Chondrocyte (in vitro differentiated cells): ENCODE results near the gene DTHD1. TPM values are rescaled to one million over a fixed set of nuclear protein-coding genes. Genes with fewer than 3 reads are reported as not detected.

Experiments
- DNase-seq: peaks from one replicate; pipeline ENCODE4 v3.0.0; 2021; ENCODE audit warnings: mixed read lengths, low spot score
- H3K27ac Mint-ChIP-seq: one replicate; pipeline ENCODE4 v1.8.0; 2021; ENCODE audit warnings: mild to moderate bottlenecking, moderate library complexity, mixed read lengths; ENCODE audit not compliant: unreplicated experiment
- H3K27me3 Mint-ChIP-seq: 2 replicates; pipeline ENCODE4 v1.8.0; 2021; ENCODE audit warnings: low read depth, mixed read lengths
- H3K36me3 Mint-ChIP-seq: 2 replicates; pipeline ENCODE4 v1.8.0; 2021; ENCODE audit warnings: low read depth, mixed read lengths
- H3K4me1 Mint-ChIP-seq: 2 replicates; pipeline ENCODE4 v1.8.0; 2021; ENCODE audit warnings: low read depth, mild to moderate bottlenecking, mixed read lengths
- H3K4me3 Mint-ChIP-seq: one replicate; pipeline ENCODE4 v1.8.0; 2021; ENCODE audit warnings: mild to moderate bottlenecking, moderate library complexity, mixed read lengths; ENCODE audit not compliant: unreplicated experiment
- H3K9me3 Mint-ChIP-seq: 2 replicates; pipeline ENCODE4 v1.8.0; 2021; ENCODE audit warnings: low read depth, mixed read lengths
- total RNA-seq: library from RNA; stranded (reverse); gene quantifications from 3 replicates; pipeline ENCODE4 v1.2.1, GENCODE V29; 2021
- TF ChIP-seq, protein P1 (sequence below): fragments of 200-600 bp; sonication (generic); IDR thresholded peaks from 2 replicates; pipeline ENCODE4 v1.5.0; 2021; ENCODE audit warnings: antibody characterized with exemption, mild to moderate bottlenecking, moderate library complexity

DTHD1 gene
- total RNA-seq, 1 donor from 2014 or later, result not detected

DNA sequence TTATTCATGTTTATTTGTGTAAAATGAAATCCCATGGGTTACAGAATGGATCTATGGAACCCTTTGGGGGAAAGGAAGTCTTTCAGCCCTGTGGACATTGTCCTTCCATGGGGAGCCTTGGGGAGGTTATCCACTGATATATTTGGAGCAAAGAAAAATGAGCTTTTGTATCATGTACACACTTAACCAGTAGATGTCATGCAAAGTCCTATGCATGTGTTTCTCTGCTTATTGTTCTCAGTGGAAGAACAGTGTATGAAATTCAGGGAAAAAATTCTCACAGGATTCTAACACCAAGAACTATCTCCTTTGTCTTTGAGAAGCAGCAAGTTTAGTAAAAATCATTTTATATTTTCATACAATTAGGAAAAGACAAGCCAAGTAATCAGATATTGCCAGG lies 105.3 kb downstream of the DTHD1 start:
- DNase-seq, result no peak
- TF ChIP-seq, protein P1, sequence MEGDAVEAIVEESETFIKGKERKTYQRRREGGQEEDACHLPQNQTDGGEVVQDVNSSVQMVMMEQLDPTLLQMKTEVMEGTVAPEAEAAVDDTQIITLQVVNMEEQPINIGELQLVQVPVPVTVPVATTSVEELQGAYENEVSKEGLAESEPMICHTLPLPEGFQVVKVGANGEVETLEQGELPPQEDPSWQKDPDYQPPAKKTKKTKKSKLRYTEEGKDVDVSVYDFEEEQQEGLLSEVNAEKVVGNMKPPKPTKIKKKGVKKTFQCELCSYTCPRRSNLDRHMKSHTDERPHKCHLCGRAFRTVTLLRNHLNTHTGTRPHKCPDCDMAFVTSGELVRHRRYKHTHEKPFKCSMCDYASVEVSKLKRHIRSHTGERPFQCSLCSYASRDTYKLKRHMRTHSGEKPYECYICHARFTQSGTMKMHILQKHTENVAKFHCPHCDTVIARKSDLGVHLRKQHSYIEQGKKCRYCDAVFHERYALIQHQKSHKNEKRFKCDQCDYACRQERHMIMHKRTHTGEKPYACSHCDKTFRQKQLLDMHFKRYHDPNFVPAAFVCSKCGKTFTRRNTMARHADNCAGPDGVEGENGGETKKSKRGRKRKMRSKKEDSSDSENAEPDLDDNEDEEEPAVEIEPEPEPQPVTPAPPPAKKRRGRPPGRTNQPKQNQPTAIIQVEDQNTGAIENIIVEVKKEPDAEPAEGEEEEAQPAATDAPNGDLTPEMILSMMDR, result peak; percentile 34
- H3K27me3 Mint-ChIP-seq, result peaks cover 35% of the 10 kb centered on the region
- no peaks in the 10 kb centered on the region for H3K9me3 Mint-ChIP-seq
- no peak overlapping the region for H3K4me3 Mint-ChIP-seq
- no peak overlapping the region for H3K27ac Mint-ChIP-seq
- no peaks in the 10 kb centered on the region for H3K36me3 Mint-ChIP-seq
- H3K4me1 Mint-ChIP-seq, result no peaks in the 10 kb centered on the region

DNA sequence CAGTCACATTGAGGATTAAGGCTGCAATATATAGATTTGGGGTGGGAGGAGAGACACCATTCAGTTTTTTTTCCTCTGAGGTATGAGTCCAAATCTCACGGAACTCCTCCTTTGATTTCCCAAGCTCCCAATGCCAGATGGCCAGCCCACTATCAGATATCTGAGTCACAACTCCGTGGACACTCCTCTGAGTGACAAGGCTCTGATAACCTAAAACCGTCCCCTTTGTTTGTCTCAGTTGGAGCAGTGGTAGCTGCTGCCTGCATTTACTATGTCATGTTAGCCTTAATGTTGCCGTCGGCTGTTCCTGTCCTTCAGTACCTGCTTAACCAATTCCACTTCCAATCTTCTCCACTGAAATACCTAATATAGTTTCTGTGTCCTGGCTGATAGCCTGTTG lies 107.3 kb downstream of the DTHD1 start:
- H3K9me3 Mint-ChIP-seq, result no peaks in the 10 kb centered on the region
- H3K27ac Mint-ChIP-seq, result no peak overlapping the region
- no peaks in the 10 kb centered on the region for H3K4me1 Mint-ChIP-seq
- peaks cover 37% of the 10 kb centered on the region for H3K27me3 Mint-ChIP-seq
- no peaks in the 10 kb centered on the region for H3K36me3 Mint-ChIP-seq
- TF ChIP-seq, protein P1, result no peak
- DNase-seq, result no peak
- no peak overlapping the region for H3K4me3 Mint-ChIP-seq

GRCh38 chr4:36391411-36391810 lies 110.0 kb downstream of the DTHD1 start:
- H3K4me1 Mint-ChIP-seq, result no peaks in the 10 kb centered on the region
- H3K36me3 Mint-ChIP-seq, result no peaks in the 10 kb centered on the region
- no peak for DNase-seq
- peaks cover 33% of the 10 kb centered on the region for H3K27me3 Mint-ChIP-seq
- H3K4me3 Mint-ChIP-seq, result no peak overlapping the region
- H3K9me3 Mint-ChIP-seq, result no peaks in the 10 kb centered on the region
- TF ChIP-seq, protein P1, result no peak
- no peak overlapping the region for H3K27ac Mint-ChIP-seq

- Mint-ChIP-seq H3K9me3 (no peaks in the 10 kb centered on the region), H3K27ac (no peak overlapping the region), H3K36me3 (no peaks in the 10 kb centered on the region), H3K4me3 (no peak overlapping the region), H3K4me1 (no peaks in the 10 kb centered on the region), H3K27me3 (peaks cover 30% of the 10 kb centered on the region)
- DNase-seq, result no peak
- TF ChIP-seq, protein P1, result no peak
These were observed 110.6 kb downstream of the DTHD1 start for GRCh38 chr4:36392024-36392423.

DNA sequence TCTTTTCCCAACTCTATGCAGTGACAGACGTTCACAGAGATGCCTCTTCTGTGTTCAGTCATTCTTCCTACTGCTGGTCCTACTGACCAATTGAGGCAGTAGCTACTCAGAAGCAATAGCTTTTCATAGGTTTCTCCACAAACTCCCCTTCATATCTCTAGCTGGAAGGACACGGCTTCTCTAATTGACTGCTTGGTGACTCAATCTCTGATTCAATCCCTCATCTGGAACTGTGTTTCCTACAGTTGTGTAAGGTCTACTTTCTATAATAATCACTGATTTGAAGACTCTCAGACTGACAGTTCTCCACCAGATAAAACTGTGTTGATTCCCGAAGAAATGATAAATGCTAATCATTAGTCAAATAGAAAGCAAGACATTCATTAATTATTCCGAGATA lies 111.5 kb downstream of the DTHD1 start:
- Mint-ChIP-seq H3K27ac (no peak overlapping the region), H3K27me3 (peaks cover 27% of the 10 kb centered on the region), H3K4me1 (no peaks in the 10 kb centered on the region), H3K36me3 (no peaks in the 10 kb centered on the region), H3K9me3 (no peaks in the 10 kb centered on the region), H3K4me3 (no peak overlapping the region)
- TF ChIP-seq, protein P1, result no peak
- DNase-seq, result no peak

Other genes with a start within 250 kb of the DTHD1 start
- gene ARAP2, start 37.1 kb upstream of the DTHD1 start, total RNA-seq, result 1.4 to 1.6 TPM (median 1.5 TPM) in 3 replicates